HCT116 (cell line): ENCODE results near the gene FAM118B. TPM values are rescaled to one million over a fixed set of nuclear protein-coding genes. Genes with fewer than 3 reads are reported as not detected.
A peak's percentile ranks its signal among the peaks of the same experiment; 100 is the strongest.

ENCODE experiments used
- ATAC-seq: fragments of 200-7000 bp; cut with Tn5 transposase; 2 replicates; pipeline ENCODE4 v1.9.1; 2020; ENCODE audit warnings: mild to moderate bottlenecking, moderate library complexity
- BruUV-seq: library from RNA; stranded (reverse); fragments of 400-500 nt; replicated peaks from 2 replicates; lab custom pipeline; 2021; lab: Mats Ljungman, UMichigan
- CTCF ChIA-PET: fragments of 300-600 bp; sonication (Branson Sonifier 250); formaldehyde crosslinking; loops from one replicate; lab custom pipeline; 2021; ENCODE audit warnings: antibody characterized with exemption; lab: Charles Lee
- POLR2A ChIA-PET: fragments of 300-600, 350-600 bp; sonication (Branson Sonifier 250); formaldehyde crosslinking; loops from one replicate; lab custom pipeline; 2021; ENCODE audit warnings: antibody characterized with exemption; lab: Charles Lee
- RAD21 ChIA-PET, 2 experiments: fragments of 300-600 bp; sonication (Branson Sonifier 250); formaldehyde crosslinking; loops; one replicate each; lab custom pipeline; 2023; ENCODE audit warnings: low total read pairs in 2 of 2; ENCODE audit not compliant: uncharacterized antibody in 2 of 2, unreplicated experiment in 2 of 2, low non-redundant PET in 1 of 2; lab: Charles Lee
- DNase-seq: peaks from one replicate; pipeline ENCODE4 v3.0.0-alpha.2; 2010; ENCODE audit warnings: low read depth, low spot score
- H2AFZ ChIP-seq: fragments of 200-600 bp; shearing (Covaris generic), sonication (generic); 2 replicates; pipeline ENCODE4 v1.6.1; 2017; ENCODE audit warnings: low read depth, mixed run types, mixed read lengths, antibody characterized with exemption, low read length; ENCODE audit not compliant: poor library complexity, severe bottlenecking
- H3K27ac ChIP-seq: 2 replicates; pipeline ENCODE4 v1.5.1; 2012; ENCODE audit warnings: low read depth, low read length
- H3K27me3 ChIP-seq: fragments of 200-600 bp; sonication (generic); 2 replicates; pipeline ENCODE4 v1.6.1; 2016; ENCODE audit warnings: mixed run types, low read length, mixed read lengths; ENCODE audit not compliant: insufficient read depth
- H3K36me3 ChIP-seq, 2 experiments: fragments of 200-500 bp in 1 of 2; fragments of 200-600 bp in 1 of 2; sonication (Bioruptor generic) in 1 of 2; sonication (generic) in 1 of 2; 2 replicates each; pipeline versions ENCODE4 v1.5.1 to v1.6.1; 2014 to 2016; ENCODE audit warnings: low read length in 2 of 2, inconsistent platforms in 1 of 2, mixed read lengths in 1 of 2, mixed run types in 1 of 2; ENCODE audit not compliant: insufficient read depth in 2 of 2, control insufficient read depth in 1 of 2
- H3K4me1 ChIP-seq, 2 experiments: fragments of 200-600 bp in 1 of 2; sonication (generic) in 1 of 2; 2 replicates each; pipeline versions ENCODE4 v1.5.1 to v1.6.1; 2012 to 2017; ENCODE audit warnings: low read length in 2 of 2, inconsistent platforms in 1 of 2, mild to moderate bottlenecking in 1 of 2, mixed read lengths in 1 of 2, mixed run types in 1 of 2, moderate library complexity in 1 of 2; ENCODE audit not compliant: insufficient read depth in 2 of 2, control insufficient read depth in 1 of 2
- H3K4me2 ChIP-seq: fragments of 200-600 bp; sonication (generic); 2 replicates; pipeline ENCODE4 v1.6.1; 2017; ENCODE audit warnings: mixed run types, low read length, mixed read lengths
- H3K4me3 ChIP-seq, 2 experiments: fragments of 200-600 bp in 1 of 2; sonication (generic) in 1 of 2; replicated peaks in 1 of 2; 2 replicates each; pipeline ENCODE4 v1.5.1; 2011 to 2016; ENCODE audit warnings: low read length in 2 of 2, control low read depth in 1 of 2, low read depth in 1 of 2, mild to moderate bottlenecking in 1 of 2, mixed read lengths in 1 of 2, mixed run types in 1 of 2
- H3K79me2 ChIP-seq: fragments of 200-600 bp; sonication (generic); 2 replicates; pipeline ENCODE4 v1.6.1; 2017; ENCODE audit warnings: mild to moderate bottlenecking, mixed run types, low read length, moderate library complexity, mixed read lengths; ENCODE audit not compliant: insufficient read depth
- H3K9ac ChIP-seq: fragments of 200-600 bp; sonication (generic); 2 replicates; pipeline ENCODE4 v1.6.1; 2016; ENCODE audit warnings: low read length, mixed read lengths
- H3K9me2 ChIP-seq: fragments of 200-600 bp; sonication (generic), shearing (Covaris generic); 2 replicates; pipeline ENCODE4 v1.6.1; 2017; ENCODE audit warnings: mixed run types, mild to moderate bottlenecking, moderate library complexity; ENCODE audit not compliant: insufficient read depth
- H3K9me3 ChIP-seq, 2 experiments: fragments of 200-500 bp in 1 of 2; fragments of 200-600 bp in 1 of 2; sonication (Bioruptor generic) in 1 of 2; sonication (generic) in 1 of 2; 2 replicates each; pipeline ENCODE4 v1.6.1; 2014 to 2017; ENCODE audit warnings: low read length in 2 of 2, mixed read lengths in 2 of 2, inconsistent platforms in 1 of 2, low read depth in 1 of 2, mild to moderate bottlenecking in 1 of 2, mixed run types in 1 of 2, moderate library complexity in 1 of 2; ENCODE audit not compliant: control insufficient read depth in 1 of 2, insufficient read depth in 1 of 2
- H4K20me1 ChIP-seq: fragments of 200-600 bp; sonication (generic), shearing (Covaris generic); 2 replicates; pipeline ENCODE4 v1.6.1; 2017; ENCODE audit warnings: mixed run types, mild to moderate bottlenecking, moderate library complexity; ENCODE audit not compliant: insufficient read depth
- CEBPB ChIP-seq: IDR thresholded peaks from 2 replicates; pipeline ENCODE4 v1.6.1; 2012; ENCODE audit warnings: low read depth
- JUND ChIP-seq: IDR thresholded peaks from 2 replicates; pipeline ENCODE4 v1.6.1; 2012
- POLR2A ChIP-seq: IDR thresholded peaks from 2 replicates; pipeline ENCODE4 v1.7.0; 2011; ENCODE audit warnings: borderline replicate concordance; ENCODE audit not compliant: insufficient read depth, insufficient read length; ENCODE audit errors: extremely low read depth
- TCF7L2 ChIP-seq: IDR thresholded peaks from 2 replicates; pipeline ENCODE4 v1.7.0; 2011; ENCODE audit warnings: borderline replicate concordance, inconsistent platforms; ENCODE audit not compliant: insufficient read depth, insufficient read length; ENCODE audit errors: extremely low read depth
- ZFX ChIP-seq: fragments of 450-650 bp; IDR thresholded peaks from 2 replicates; pipeline ENCODE4 v1.6.1; 2017
- intact Hi-C: fragments of 100-400 bp; cut with micrococcal nuclease; formaldehyde crosslinking; loops from 2 replicates; pipeline ENCODE4 v1.10.0; 2022
- total RNA-seq: library from RNA; stranded (reverse); gene quantifications from one replicate; pipeline ENCODE4 v1.2.1, GENCODE V29; 2021; ENCODE audit not compliant: unreplicated experiment

Gene FAM118B
- total RNA-seq, 1 experiment from 2014 or later, result 12.8 TPM

GRCh38 chr11:126304457-126305075 lies 93.0 kb downstream of the FAM118B start:
- Histone ChIP-seq H3K4me1 (peaks cover 11 to 20% of the 10 kb centered on the region in 2 experiments; a peak in 2 of 4 replicates), H2AFZ (peak overlapping the region; percentile 83), H3K4me3 (peak overlapping the region; percentile 78 to 80), H4K20me1 (no peaks in the 10 kb centered on the region), H3K36me3 (no peaks in the 10 kb centered on the region), H3K79me2 (peaks cover 16% of the 10 kb centered on the region), H3K27ac (peak overlapping the region; percentile 92), H3K9ac (peak overlapping the region; percentile 94), H3K4me2 (peak overlapping the region; percentile 86), H3K9me2 (no peaks in the 10 kb centered on the region), H3K9me3 (no peaks in the 10 kb centered on the region), H3K27me3 (no peaks in the 10 kb centered on the region)
- ChIA-PET POLR2A (interaction anchor here (0.5 to 1.0 kb wide), 2 partner anchors 21 to 122 kb away, joined by 3 read pairs; no protein-coding TSS in a partner anchor), RAD21 (no interaction called here), CTCF (interaction anchor here (1.0 kb wide), 1 partner anchor 176 kb away, joined by 7 read pairs; no protein-coding TSS in a partner anchor)
- BruUV-seq, result TSS peak; percentile 62
- intact Hi-C loops, result no loop called here
- ATAC-seq, result peak; percentile 11; the same call in 1 of the 2 replicates
- DNase-seq, result no peak
- TF ChIP-seq JUND, result peak; percentile 23; the same call in 1 of the 2 replicates
- no peak for TF ChIP-seq ZFX

DNA sequence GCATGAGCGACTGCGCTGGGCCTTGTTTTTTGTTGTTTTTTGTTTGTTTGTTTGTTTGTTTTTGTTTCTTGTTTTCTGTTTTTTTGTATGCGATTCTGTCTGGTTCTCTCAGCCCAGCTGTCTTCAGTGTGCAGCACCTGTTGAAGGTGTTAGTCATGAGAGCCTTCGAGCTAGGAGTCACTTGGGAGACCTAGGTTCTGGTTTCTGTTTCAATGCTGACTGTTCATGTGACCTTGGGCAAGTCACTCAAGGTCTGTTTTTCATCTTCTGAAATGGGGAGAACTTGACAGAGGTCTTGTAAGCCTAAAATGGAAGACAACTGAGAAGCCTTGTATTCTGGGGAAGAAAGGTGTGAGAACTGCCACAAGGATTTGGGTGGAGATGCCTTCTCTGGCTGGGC lies 94.1 kb downstream of the FAM118B start:
- ChIA-PET CTCF (no interaction called here), POLR2A (no interaction called here), RAD21 (no interaction called here)
- TF ChIP-seq TCF7L2 (no peak), POLR2A (no peak), CEBPB (no peak)
- no peak overlapping the region for H3K27ac ChIP-seq
- peaks cover 16% of the 10 kb centered on the region for H3K79me2 ChIP-seq
- no peaks in the 10 kb centered on the region for H3K9me2 ChIP-seq
- H3K4me2 ChIP-seq, result no peak overlapping the region
- no TSS peak for BruUV-seq
- no peak for ATAC-seq
- no peak overlapping the region for H3K4me3 ChIP-seq
- no peaks in the 10 kb centered on the region for H4K20me1 ChIP-seq
- no peak overlapping the region for H2AFZ ChIP-seq
- H3K9me3 ChIP-seq, result no peaks in the 10 kb centered on the region
- no peaks in the 10 kb centered on the region for H3K36me3 ChIP-seq
- no peak for DNase-seq
- intact Hi-C loops, result no loop called here
- H3K27me3 ChIP-seq, result no peaks in the 10 kb centered on the region
- H3K9ac ChIP-seq, result no peak overlapping the region
- peaks cover 11 to 20% of the 10 kb centered on the region in 2 experiments; a peak in 2 of 4 replicates for H3K4me1 ChIP-seq
